GM19397 (cell line): ENCODE results near the gene HNF4A.

Experiments
- ATAC-seq: cut with Tn5 transposase; IDR thresholded peaks from one replicate; pipeline ENCODE4 v1.9.1; 2021; ENCODE audit warnings: mild to moderate bottlenecking, moderate library complexity; ENCODE audit not compliant: unreplicated experiment

The HNF4A gene

GRCh38 chr20:44404204-44405181 is 49.0 kb downstream of the HNF4A start:
- no peak for ATAC-seq

DNA sequence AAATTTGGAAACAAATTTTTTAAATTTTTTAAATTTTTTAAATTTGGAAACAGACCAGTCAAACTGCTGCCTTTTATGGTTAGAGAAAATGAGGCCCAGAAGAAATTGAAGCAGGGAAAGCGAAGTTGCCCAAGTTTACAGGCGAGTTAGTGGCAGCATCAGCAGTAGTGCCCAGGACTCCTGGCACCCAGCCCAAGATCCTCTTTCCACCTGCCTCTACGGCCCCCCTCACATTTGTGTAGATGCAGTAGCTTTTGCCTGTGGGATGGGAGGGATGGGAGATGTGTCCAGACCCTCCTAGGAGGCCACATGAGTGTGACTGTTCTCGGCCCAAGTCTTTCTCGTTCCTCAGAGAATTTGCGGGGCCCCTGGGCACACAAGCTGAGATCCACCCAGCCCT is 49.8 kb downstream of the HNF4A start:
- ATAC-seq, result no peak

DNA sequence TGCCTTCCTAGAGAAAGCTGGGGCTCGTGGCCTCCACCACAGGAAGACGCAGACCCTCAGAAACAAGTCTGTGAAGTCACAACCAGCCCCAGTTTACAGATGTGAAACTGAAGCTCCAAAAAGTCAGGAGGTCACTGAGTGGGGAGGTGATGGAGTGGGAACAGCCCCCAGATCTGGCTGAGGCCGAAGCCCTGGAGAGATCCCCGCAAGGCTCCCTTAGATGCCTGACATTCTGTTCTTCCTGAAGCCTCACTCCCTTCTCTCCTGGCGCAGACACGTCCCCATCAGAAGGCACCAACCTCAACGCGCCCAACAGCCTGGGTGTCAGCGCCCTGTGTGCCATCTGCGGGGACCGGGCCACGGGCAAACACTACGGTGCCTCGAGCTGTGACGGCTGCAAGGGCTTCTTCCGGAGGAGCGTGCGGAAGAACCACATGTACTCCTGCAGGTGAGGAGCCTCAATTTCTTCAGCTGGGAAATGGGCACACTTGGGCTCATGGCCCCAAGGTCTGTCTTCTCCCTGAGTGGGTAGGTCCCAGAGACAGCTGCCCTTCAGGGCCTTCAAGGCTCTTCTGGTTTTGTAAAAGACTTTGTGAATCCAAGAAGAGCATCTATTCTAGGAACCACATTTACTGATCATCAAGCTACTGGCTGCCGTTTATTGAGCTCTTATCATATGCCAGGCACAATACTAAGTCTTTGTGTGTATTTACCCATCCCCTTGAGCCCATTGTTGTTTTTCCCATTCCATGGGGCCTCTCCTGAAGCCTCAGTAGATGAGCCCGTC is 50.5 kb downstream of the HNF4A start:
- no peak for ATAC-seq

DNA sequence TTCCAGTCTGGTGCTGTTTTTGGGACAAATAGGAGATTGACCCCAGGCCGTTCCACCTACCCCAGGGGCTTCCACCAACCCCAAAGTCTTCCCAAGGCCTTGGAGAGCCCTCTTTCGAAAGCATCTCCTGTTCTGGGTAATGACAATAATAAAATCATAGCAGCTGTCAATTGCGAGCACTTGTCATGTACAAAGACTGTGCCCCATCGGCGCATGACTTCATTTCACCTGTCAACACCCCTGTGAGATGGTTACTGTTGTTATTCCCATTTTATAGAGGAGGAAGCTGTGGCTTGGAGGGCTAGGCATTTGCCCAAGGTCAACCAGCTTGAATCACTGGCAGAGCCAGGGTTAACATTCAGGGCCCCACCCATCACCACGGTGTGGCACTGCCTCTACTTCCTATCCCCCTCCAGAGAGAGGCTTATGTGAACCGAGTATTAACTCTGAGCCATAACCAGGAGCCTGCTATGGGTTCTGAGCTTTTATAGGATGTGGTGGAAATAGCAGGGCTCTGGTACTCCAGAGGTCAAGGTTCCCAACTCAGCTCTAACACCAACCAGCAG is 51.2 kb downstream of the HNF4A start:
- no peak for ATAC-seq

- no peak for ATAC-seq
These were observed 52.1 kb downstream of the HNF4A start for GRCh38 chr20:44407402-44408184.

GRCh38 chr20:44409132-44409600 is 53.7 kb downstream of the HNF4A start:
- no peak for ATAC-seq

GRCh38 chr20:44410583-44411019 is 55.1 kb downstream of the HNF4A start:
- no peak for ATAC-seq

DNA sequence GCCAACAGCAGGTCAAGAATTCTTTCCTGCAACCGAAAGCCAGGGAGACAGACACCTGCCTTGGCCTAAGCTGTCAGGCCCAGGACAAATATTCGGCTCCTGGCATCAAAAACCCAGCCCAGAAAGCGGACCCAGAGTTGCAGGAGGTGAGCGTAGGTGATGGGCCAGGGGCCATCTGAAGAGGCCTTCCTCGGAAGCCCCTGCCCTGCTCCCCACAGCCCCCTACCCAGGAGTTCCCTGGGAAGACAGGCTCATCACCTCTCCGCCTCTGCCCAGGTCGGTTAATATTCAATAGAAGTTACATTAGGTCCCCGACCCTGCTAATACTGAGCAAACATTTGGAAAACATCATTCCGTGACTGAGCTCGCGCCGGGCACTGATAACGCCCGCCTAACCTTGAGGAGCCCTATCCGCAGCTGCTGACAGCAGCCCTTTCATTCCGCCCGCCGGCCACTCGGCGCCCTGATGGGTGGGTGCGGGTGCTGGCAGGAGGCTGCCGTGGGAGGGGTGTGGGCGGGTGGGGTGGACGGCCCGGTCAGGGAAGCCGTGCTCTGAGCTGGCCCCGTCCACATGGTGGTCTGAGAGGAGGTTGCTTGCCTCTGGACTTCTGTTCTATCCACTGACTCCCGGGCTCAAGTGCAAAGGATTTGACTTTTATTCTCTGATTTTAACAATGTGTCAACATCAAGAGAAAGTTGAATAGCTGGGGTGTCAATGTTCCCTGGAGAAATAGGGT is 55.7 kb downstream of the HNF4A start:
- no peak for ATAC-seq

- no peak for ATAC-seq
These were observed 56.4 kb downstream of the HNF4A start for GRCh38 chr20:44411757-44412401.

DNA sequence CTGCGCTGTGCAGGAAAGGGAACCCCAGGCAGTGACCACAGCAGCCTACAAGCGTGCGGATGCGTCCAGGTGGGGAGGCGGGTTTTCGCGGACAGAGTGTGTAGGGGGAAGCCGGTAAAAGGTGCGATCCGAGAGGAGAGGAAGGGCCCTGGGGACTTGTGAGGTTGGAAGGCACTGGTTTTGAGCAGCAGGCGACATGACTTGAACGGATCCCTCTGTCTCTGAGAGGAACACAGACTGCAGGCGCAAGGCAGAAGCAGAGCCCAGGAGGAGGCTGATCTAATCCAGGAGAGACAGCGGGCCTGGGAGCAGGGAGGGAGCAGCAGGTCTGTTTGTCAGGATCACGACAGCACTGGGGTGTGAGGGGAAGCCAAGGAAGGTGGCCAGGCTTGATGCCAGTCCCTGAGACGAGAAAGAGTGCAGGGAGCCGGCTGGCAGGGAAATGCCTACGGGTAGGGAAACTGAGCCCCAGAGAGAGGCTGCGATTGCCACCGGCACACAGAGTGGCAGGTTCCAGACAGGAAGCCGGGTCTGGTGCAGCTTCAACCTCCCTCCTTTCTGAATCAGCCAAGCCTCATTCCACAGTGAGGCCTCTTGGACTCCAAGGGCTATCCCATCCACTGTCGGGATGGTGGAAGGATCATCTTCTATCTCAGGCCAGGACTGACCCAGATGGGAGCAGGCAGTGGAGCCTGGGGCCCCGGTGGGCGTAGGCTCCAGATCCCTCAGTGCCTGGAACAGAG is 57.1 kb downstream of the HNF4A start:
- ATAC-seq, result no peak

- ATAC-seq, result no peak
These were observed 58.3 kb downstream of the HNF4A start for GRCh38 chr20:44413575-44414345.

DNA sequence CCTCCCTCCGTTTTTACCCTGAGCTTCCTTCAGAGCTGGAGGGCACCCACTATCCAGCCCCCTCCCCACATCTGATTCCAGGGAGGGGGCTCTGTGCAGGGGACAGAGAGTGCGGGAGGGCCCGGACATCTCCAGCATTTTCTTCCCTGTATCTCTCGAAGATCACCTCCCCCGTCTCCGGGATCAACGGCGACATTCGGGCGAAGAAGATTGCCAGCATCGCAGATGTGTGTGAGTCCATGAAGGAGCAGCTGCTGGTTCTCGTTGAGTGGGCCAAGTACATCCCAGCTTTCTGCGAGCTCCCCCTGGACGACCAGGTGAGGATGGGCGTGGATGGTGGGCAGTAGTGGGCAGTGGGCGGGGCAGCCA is 58.8 kb downstream of the HNF4A start:
- no peak for ATAC-seq

DNA sequence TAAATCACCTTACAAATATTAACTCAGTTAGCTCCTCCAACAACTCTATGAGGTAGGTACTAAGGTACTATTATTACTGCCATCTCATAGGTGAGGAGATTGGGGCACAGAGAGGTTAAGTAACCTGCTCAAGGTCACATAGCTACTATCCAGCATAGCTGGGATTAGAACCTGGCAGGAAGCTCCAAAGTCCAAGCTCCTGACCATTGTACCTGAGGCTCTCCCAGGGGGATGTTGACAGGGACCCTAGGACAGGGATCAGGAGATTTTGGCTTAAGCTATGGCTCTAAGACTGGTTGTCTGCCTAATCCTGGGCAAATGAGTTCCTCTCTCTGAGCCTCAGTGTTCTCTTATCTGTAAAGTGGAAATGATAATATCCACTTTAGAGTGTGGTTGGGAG is 59.3 kb downstream of the HNF4A start:
- ATAC-seq, result no peak

DNA sequence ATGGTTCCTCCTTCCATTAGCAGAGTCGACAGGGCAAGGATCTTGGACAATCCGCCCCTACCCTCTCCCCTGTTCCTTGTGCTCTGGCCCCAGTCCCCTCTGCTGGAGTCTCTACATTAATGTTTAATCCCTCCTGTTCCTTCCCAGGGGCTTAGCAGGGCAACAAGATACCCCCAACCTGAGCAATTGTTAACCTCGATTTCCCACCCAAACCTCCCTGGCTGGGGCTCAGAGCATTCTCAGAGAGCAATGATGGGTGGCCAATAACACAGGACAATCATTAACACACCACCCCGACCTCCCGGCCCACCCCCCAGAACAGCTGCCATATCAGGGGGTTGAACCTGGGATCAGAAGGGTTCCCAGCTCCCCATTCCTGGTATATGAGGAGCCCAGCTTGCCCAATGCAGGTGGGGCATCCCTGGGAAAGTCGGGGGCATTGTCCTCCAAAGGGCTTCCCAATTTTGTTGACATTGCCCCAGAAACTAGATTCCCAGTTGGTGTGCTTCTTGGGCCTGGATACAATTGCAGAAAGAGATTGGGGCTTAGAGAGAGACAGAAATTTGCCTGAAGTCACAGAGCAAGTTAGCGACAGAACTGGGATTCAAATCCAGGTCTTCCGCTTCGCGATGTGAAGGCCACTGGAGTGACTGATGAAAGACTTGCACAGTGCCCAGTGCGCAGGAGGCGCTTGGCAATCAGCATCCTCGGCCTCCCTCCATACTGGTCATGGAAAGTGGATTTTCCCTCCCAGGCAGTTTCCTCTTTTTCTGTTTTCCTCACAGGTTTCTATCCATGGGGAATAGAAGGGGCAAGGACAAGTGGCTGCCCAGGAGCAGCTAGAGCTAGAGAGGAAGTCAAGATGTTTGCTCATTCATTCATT is 60.6 kb downstream of the HNF4A start:
- no peak for ATAC-seq

- ATAC-seq, result no peak
These were observed 62.8 kb downstream of the HNF4A start for GRCh38 chr20:44418069-44418905.
